ENCODE measurements around the gene PCBP3.

The PCBP3 gene

DNA sequence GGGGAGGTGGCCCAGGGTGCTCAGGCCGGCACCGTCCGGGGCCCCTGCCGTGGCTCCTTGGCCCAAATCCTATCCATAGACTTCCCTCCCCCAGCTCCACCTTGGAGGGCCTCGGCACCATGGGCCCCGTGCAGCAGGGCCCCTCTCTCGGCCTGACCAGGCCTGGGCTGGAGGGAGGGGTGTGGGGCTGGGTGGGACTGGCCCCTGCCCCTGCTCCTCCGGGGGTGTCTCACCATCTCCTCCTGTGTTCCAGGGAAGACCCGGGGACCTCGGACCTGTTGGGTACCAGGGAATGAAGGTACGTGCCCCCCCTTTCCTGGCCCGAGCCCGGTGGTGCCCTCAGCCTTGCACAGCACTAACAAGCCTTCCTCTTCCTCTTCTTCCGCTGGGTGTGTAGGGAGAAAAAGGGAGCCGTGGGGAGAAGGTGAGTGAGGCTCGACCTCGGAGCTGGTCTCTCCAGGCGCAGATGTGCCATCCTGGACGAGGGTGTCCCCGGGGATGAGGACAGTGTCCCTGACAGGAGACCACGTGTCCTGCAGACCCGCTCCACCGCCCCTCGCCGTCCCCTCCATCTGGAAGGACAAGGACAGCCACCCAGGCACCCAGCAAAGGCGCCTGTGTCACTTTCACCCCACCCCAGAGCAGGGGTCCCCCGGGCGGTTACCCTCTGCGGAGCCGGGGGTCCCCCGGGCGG, 346.0 kb downstream of the PCBP3 start:
- TF ChIP-seq CTCF (IDR thresholded peaks at IDR 0.05; ENCODE audit: insufficient read depth, low read length, poor library complexity, severe bottlenecking) (no peak), EZH2phosphoT487 (conservative IDR thresholded peaks at IDR 0.05; ENCODE audit: low read length) (no peak)
- Histone ChIP-seq H3K36me3 (ENCODE audit: low read length) (no peaks in the 10 kb centered on the region), H3F3A (ENCODE audit: insufficient read depth) (no peaks in the 10 kb centered on the region), H3K4me3 (ENCODE audit: insufficient read depth, low read length, poor library complexity, severe bottlenecking) (no peak overlapping the region), H3K79me2 (ENCODE audit: insufficient read depth, low read length) (no peaks in the 10 kb centered on the region), H2AFZ (ENCODE audit: low read depth, low read length, severe bottlenecking) (no peak overlapping the region), H3K9me3 (ENCODE audit: insufficient read depth, low read length) (no peaks in the 10 kb centered on the region), H3K4me2 (ENCODE audit: low read depth, low read length, poor library complexity, severe bottlenecking) (no peak overlapping the region), H3K27me3 (ENCODE audit: low read length) (no peaks in the 10 kb centered on the region), H3K27ac (ENCODE audit: low read depth, low read length) (no peak overlapping the region), H4K20me1 (ENCODE audit: low read depth, low read length) (no peaks in the 10 kb centered on the region), H3K9ac (ENCODE audit: low read length) (no peak overlapping the region), H3K9me2 (replicated peaks; ENCODE audit: insufficient read depth, low read length) (no peaks in the 10 kb centered on the region)

GRCh38 chr21:45990049-45990711, 346.7 kb downstream of the PCBP3 start:
- no peaks in the 10 kb centered on the region for H3K79me2 ChIP-seq (ENCODE audit: insufficient read depth, low read length)
- no peaks in the 10 kb centered on the region for H3K9me3 ChIP-seq (ENCODE audit: insufficient read depth, low read length)
- H3K4me3 ChIP-seq (ENCODE audit: insufficient read depth, low read length, poor library complexity, severe bottlenecking), result no peak overlapping the region
- no peak overlapping the region for H3K4me2 ChIP-seq (ENCODE audit: low read depth, low read length, poor library complexity, severe bottlenecking)
- no peak for TF ChIP-seq CTCF (IDR thresholded peaks at IDR 0.05; ENCODE audit: insufficient read depth, low read length, poor library complexity, severe bottlenecking)
- no peak for TF ChIP-seq EZH2phosphoT487 (conservative IDR thresholded peaks at IDR 0.05; ENCODE audit: low read length)
- H2AFZ ChIP-seq (ENCODE audit: low read depth, low read length, severe bottlenecking), result no peak overlapping the region
- no peak overlapping the region for H3K9ac ChIP-seq (ENCODE audit: low read length)
- no peaks in the 10 kb centered on the region for H4K20me1 ChIP-seq (ENCODE audit: low read depth, low read length)
- no peaks in the 10 kb centered on the region for H3F3A ChIP-seq (ENCODE audit: insufficient read depth)
- no peaks in the 10 kb centered on the region for H3K9me2 ChIP-seq (replicated peaks; ENCODE audit: insufficient read depth, low read length)
- no peak overlapping the region for H3K27ac ChIP-seq (ENCODE audit: low read depth, low read length)
- H3K27me3 ChIP-seq (ENCODE audit: low read length), result no peaks in the 10 kb centered on the region
- H3K36me3 ChIP-seq (ENCODE audit: low read length), result no peaks in the 10 kb centered on the region

DNA sequence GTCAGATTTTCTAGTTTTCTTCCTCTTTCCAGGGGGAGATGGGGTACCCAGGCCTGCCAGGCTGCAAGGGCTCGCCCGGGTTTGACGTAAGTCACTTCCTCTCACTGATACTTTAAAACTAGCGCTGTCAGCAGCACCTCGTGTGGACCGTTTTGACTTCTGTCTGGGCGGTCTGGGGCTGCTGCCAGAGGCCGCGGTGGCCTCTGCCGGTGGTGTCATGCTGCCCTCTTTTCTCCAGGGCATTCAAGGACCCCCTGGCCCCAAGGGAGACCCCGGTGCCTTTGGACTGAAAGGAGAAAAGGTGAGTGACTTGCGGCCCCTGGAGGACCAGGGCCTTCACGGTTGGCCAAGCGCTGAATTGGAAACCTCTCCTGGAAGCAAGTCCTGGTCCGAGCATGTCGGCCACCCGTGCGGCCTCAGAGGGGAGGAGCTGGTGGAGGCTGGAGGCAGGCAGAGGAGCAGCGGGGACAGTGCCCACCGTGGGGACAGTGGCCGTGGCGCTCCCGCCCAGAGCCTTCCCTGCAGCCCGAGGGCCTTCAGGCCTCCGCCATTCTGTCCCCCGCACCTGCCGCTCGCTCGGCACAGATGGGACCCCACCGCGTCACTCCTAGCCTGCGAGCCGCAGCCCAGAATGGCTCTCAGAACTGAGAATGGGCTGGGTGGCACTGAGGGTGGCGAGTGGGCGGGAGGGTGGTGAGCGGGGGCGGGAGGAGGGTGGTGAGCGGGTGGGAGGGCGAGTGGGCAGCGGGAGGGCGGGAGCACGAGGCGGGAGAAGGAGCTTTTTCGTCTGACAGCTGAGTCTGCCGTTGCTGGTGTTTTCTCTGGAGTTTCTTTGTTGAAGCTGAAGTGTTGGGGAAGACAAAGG, 347.4 kb downstream of the PCBP3 start:
- Histone ChIP-seq H3K9me2 (replicated peaks; ENCODE audit: insufficient read depth, low read length) (no peaks in the 10 kb centered on the region), H3K4me3 (ENCODE audit: insufficient read depth, low read length, poor library complexity, severe bottlenecking) (no peak overlapping the region), H3F3A (ENCODE audit: insufficient read depth) (no peaks in the 10 kb centered on the region), H3K79me2 (ENCODE audit: insufficient read depth, low read length) (no peaks in the 10 kb centered on the region), H2AFZ (ENCODE audit: low read depth, low read length, severe bottlenecking) (no peak overlapping the region), H3K9me3 (ENCODE audit: insufficient read depth, low read length) (no peaks in the 10 kb centered on the region), H3K27ac (ENCODE audit: low read depth, low read length) (no peak overlapping the region), H3K36me3 (ENCODE audit: low read length) (no peaks in the 10 kb centered on the region), H3K4me2 (ENCODE audit: low read depth, low read length, poor library complexity, severe bottlenecking) (no peak overlapping the region), H3K9ac (ENCODE audit: low read length) (no peak overlapping the region), H4K20me1 (ENCODE audit: low read depth, low read length) (no peaks in the 10 kb centered on the region), H3K27me3 (ENCODE audit: low read length) (no peaks in the 10 kb centered on the region)
- TF ChIP-seq CTCF (IDR thresholded peaks at IDR 0.05; ENCODE audit: insufficient read depth, low read length, poor library complexity, severe bottlenecking) (no peak), EZH2phosphoT487 (conservative IDR thresholded peaks at IDR 0.05; ENCODE audit: low read length) (no peak)

Data from SU-DHL-6 (cell line).